ENCODE results near the gene ZNF580.

The ZNF580 gene

GRCh38 chr19:55673465-55673864, 32.7 kb downstream of the ZNF580 start:
- TF ChIP-seq YY1 (IDR thresholded peaks at IDR 0.05; ENCODE audit: low read depth) (no peak), USF1 (IDR thresholded peaks at IDR 0.05) (no peak), TAF1 (IDR thresholded peaks at IDR 0.05; ENCODE audit: low read depth) (no peak), FOXM1 (IDR thresholded peaks at IDR 0.05; ENCODE audit: borderline replicate concordance, low read depth) (no peak)

- TF ChIP-seq, protein P1, sequence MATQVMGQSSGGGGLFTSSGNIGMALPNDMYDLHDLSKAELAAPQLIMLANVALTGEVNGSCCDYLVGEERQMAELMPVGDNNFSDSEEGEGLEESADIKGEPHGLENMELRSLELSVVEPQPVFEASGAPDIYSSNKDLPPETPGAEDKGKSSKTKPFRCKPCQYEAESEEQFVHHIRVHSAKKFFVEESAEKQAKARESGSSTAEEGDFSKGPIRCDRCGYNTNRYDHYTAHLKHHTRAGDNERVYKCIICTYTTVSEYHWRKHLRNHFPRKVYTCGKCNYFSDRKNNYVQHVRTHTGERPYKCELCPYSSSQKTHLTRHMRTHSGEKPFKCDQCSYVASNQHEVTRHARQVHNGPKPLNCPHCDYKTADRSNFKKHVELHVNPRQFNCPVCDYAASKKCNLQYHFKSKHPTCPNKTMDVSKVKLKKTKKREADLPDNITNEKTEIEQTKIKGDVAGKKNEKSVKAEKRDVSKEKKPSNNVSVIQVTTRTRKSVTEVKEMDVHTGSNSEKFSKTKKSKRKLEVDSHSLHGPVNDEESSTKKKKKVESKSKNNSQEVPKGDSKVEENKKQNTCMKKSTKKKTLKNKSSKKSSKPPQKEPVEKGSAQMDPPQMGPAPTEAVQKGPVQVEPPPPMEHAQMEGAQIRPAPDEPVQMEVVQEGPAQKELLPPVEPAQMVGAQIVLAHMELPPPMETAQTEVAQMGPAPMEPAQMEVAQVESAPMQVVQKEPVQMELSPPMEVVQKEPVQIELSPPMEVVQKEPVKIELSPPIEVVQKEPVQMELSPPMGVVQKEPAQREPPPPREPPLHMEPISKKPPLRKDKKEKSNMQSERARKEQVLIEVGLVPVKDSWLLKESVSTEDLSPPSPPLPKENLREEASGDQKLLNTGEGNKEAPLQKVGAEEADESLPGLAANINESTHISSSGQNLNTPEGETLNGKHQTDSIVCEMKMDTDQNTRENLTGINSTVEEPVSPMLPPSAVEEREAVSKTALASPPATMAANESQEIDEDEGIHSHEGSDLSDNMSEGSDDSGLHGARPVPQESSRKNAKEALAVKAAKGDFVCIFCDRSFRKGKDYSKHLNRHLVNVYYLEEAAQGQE (IDR thresholded peaks at IDR 0.05; ENCODE audit: low read depth) = no peak
- no peak for TF ChIP-seq NFIC (IDR thresholded peaks at IDR 0.05)
- no peak for TF ChIP-seq MAX (IDR thresholded peaks at IDR 0.05)
- TF ChIP-seq EP300 (IDR thresholded peaks at IDR 0.05; ENCODE audit: borderline replicate concordance) = no peak
- no peak for TF ChIP-seq USF1 (IDR thresholded peaks at IDR 0.05)
- TF ChIP-seq TCF12 (IDR thresholded peaks at IDR 0.05; ENCODE audit: low read depth) = no peak
- TF ChIP-seq EGR1 (IDR thresholded peaks at IDR 0.05) = no peak
- no peak for TF ChIP-seq FOXM1 (IDR thresholded peaks at IDR 0.05; ENCODE audit: borderline replicate concordance, low read depth)
- no peak for TF ChIP-seq CEBPB (IDR thresholded peaks at IDR 0.05)
- TF ChIP-seq TEAD4 (IDR thresholded peaks at IDR 0.05) = no peak
- no peak for TF ChIP-seq TAF1 (IDR thresholded peaks at IDR 0.05; ENCODE audit: low read depth)
- no peak for TF ChIP-seq YY1 (IDR thresholded peaks at IDR 0.05; ENCODE audit: low read depth)
- TF ChIP-seq RAD21 (IDR thresholded peaks at IDR 0.05; ENCODE audit: low read depth) = no peak
- no peak for TF ChIP-seq ZBTB7A (IDR thresholded peaks at IDR 0.05; ENCODE audit: low read depth)
- TF ChIP-seq CREB1 (IDR thresholded peaks at IDR 0.05; ENCODE audit: low read depth) = no peak
Measured at GRCh38 chr19:55673889-55674288, 33.1 kb downstream of the ZNF580 start.

DNA sequence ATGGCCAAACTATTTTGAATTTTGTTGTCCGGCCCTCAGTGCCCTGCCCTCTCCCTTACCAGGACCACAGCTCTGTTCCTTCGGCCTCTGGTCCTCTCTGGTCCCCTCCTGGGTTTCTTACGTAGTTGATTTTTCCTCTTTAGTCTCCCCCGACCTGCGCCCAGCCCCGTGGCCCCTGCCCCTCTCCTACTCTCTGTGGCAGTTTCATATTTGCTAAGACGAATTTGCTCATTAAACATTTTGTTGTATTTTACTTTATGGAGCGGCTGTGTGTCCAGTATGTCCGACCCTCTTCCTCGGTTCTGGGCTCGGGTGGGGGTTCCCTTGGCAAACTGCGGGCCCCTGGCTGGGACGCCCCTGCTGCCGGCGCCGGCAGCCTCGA, 33.6 kb downstream of the ZNF580 start:
- TF ChIP-seq TEAD4 (IDR thresholded peaks at IDR 0.05) = no peak
- no peak for TF ChIP-seq USF1 (IDR thresholded peaks at IDR 0.05)
- TF ChIP-seq FOXM1 (IDR thresholded peaks at IDR 0.05; ENCODE audit: borderline replicate concordance, low read depth) = no peak
- TF ChIP-seq RAD21 (IDR thresholded peaks at IDR 0.05; ENCODE audit: low read depth) = no peak
- no peak for TF ChIP-seq ZBTB7A (IDR thresholded peaks at IDR 0.05; ENCODE audit: low read depth)
- no peak for TF ChIP-seq TCF12 (IDR thresholded peaks at IDR 0.05; ENCODE audit: low read depth)
- no peak for TF ChIP-seq YY1 (IDR thresholded peaks at IDR 0.05; ENCODE audit: low read depth)

- TF ChIP-seq EP300 (IDR thresholded peaks at IDR 0.05; ENCODE audit: borderline replicate concordance) (no peak; the same call in 1 of the 2 replicates), TCF12 (IDR thresholded peaks at IDR 0.05; ENCODE audit: low read depth) (peak; percentile 77; the same call in 1 of the 2 replicates), CREB1 (IDR thresholded peaks at IDR 0.05; ENCODE audit: low read depth) (peak; percentile 91), FOXM1 (IDR thresholded peaks at IDR 0.05; ENCODE audit: borderline replicate concordance, low read depth) (no peak), RAD21 (IDR thresholded peaks at IDR 0.05; ENCODE audit: low read depth) (no peak), TAF1 (IDR thresholded peaks at IDR 0.05; ENCODE audit: low read depth) (peak; percentile 59; the same call in 1 of the 2 replicates), NFIC (IDR thresholded peaks at IDR 0.05) (peak; percentile 37; the same call in 1 of the 2 replicates), USF1 (IDR thresholded peaks at IDR 0.05) (no peak), CEBPB (IDR thresholded peaks at IDR 0.05) (no peak; the same call in 1 of the 2 replicates), TEAD4 (IDR thresholded peaks at IDR 0.05) (no peak), MAX (IDR thresholded peaks at IDR 0.05) (peak; percentile 65), ZBTB7A (IDR thresholded peaks at IDR 0.05; ENCODE audit: low read depth) (no peak), EGR1 (IDR thresholded peaks at IDR 0.05) (no peak), YY1 (IDR thresholded peaks at IDR 0.05; ENCODE audit: low read depth) (no peak)
- TF ChIP-seq, protein P1 (IDR thresholded peaks at IDR 0.05; ENCODE audit: low read depth) = no peak
Measured at GRCh38 chr19:55674841-55675660, 34.2 kb downstream of the ZNF580 start, which contains the start of gene EPN1. TSS of gene EPN1 (plus strand) at chr19:55675226. CDS start at chr19:55678628, 3,402 bp downstream.

Data from Ishikawa (cell line).